K562 (cell line): ENCODE data around the gene TTK. TPM values are rescaled to one million over a fixed set of nuclear protein-coding genes. Genes with fewer than 3 reads are reported as not detected.

Experiments used
- ARHGAP35 ChIP-seq: fragments of 450-650 bp; IDR thresholded peaks from 2 replicates; pipeline ENCODE4 v1.6.1; 2018; ENCODE audit not compliant: partially characterized antibody
- CHD4 ChIP-seq: fragments of 200-600 bp; sonication (generic); IDR thresholded peaks from 3 replicates; pipeline ENCODE4 v1.6.1; 2012; ENCODE audit warnings: low read depth, mild to moderate bottlenecking, mixed read lengths, low read length, inconsistent platforms; ENCODE audit not compliant: insufficient read depth, insufficient replicate concordance, poor library complexity, severe bottlenecking
- CXXC5 ChIP-seq: fragments of 250-450 bp; sonication (Bioruptor Pico); IDR thresholded peaks from 2 replicates; pipeline ENCODE4 v1.8.0; 2022; ENCODE audit warnings: inconsistent platforms, mild to moderate bottlenecking, moderate library complexity
- DNMT1 ChIP-seq: fragments of 450-650 bp; IDR thresholded peaks from 2 replicates; pipeline ENCODE4 v1.6.1; 2016; ENCODE audit warnings: antibody characterized with exemption, mild to moderate bottlenecking
- GTF2F1 ChIP-seq: IDR thresholded peaks from 2 replicates; pipeline ENCODE4 v1.6.1; 2011; ENCODE audit warnings: low read depth, low read length, improper control_type of control experiment
- KDM1A ChIP-seq, 2 experiments: fragments of 450-650 bp; IDR thresholded peaks; 2 replicates each; pipeline ENCODE4 v1.6.1; 2016; ENCODE audit warnings: mild to moderate bottlenecking in 2 of 2
- KDM4B ChIP-seq, 2 experiments: fragments of 450-650 bp in 1 of 2; sonication (generic) in 1 of 2; IDR thresholded peaks; 2 replicates each; pipeline ENCODE4 v1.6.1; 2016 to 2017; ENCODE audit warnings: borderline replicate concordance in 2 of 2, antibody characterized with exemption in 1 of 2, low read depth in 1 of 2, mild to moderate bottlenecking in 1 of 2
- SIN3A ChIP-seq, 2 experiments: fragments of 150-350 bp in 1 of 2; IDR thresholded peaks; 2 replicates each; pipeline ENCODE4 v1.6.1; 2011 to 2016; ENCODE audit warnings: borderline replicate concordance in 2 of 2, low read depth in 2 of 2, low read length in 2 of 2, mild to moderate bottlenecking in 2 of 2, moderate library complexity in 2 of 2; ENCODE audit not compliant: control insufficient read depth in 1 of 2
- SIN3B ChIP-seq: fragments of 450-650 bp; IDR thresholded peaks from 2 replicates; pipeline ENCODE4 v1.6.1; 2017; ENCODE audit warnings: low read depth, mild to moderate bottlenecking, moderate library complexity
- ZNF274 ChIP-seq: IDR thresholded peaks from 2 replicates; pipeline ENCODE4 v1.6.1; 2011; ENCODE audit warnings: low read depth, mild to moderate bottlenecking, low read length, moderate library complexity, borderline replicate concordance
- ZNF57 ChIP-seq: fragments of 450-650 bp; formaldehyde crosslinking; IDR thresholded peaks from 2 replicates; pipeline ENCODE4 v1.4.0; 2020; ENCODE audit warnings: mild to moderate bottlenecking, moderate library complexity
- ZNF644 ChIP-seq: fragments of 200-800 bp; sonication (Bioruptor generic); IDR thresholded peaks from 2 replicates; pipeline ENCODE4 v1.6.1; 2016; ENCODE audit warnings: low read depth, missing genetic modification characterization, missing compliant biosample characterization
- ZNF699 ChIP-seq: fragments of 250-450 bp; sonication (Bioruptor Pico); IDR thresholded peaks from 2 replicates; pipeline ENCODE4 v1.8.0; 2021; ENCODE audit warnings: mild to moderate bottlenecking, moderate library complexity; ENCODE audit not compliant: insufficient replicate concordance
- polyA plus RNA-seq, 8 experiments: library from polyadenylated mRNA; depleted of rRNA in 4 of 8; stranded (reverse) in 5 of 8; unstranded in 3 of 8; fragments of >200 nt; fragmentation: Nextera tagmentation in 2 of 8; fragmentation: Illumina TruSeq in 1 of 8; extraction: Ambion mirVana in 2 of 8; extraction: Trizol in 1 of 8; gene quantifications; 2 replicates each; pipeline versions ENCODE4 v1.2.1 to v1.2.3, GENCODE V29; 2011 to 2014; ENCODE audit warnings: inconsistent platforms in 1 of 8, missing spikeins in 1 of 8
- total RNA-seq, 7 experiments: library from RNA; depleted of rRNA in 6 of 7; stranded (reverse); fragments of >200 nt in 6 of 7; fragmentation: Illumina TruSeq in 2 of 7; extraction: Trizol in 2 of 7; gene quantifications; 2 replicates each; pipeline versions ENCODE4 v1.2.1 to v1.2.3, GENCODE V29; 2011 to 2021; ENCODE audit warnings: low replicate concordance in 1 of 7
- TF ChIP-seq, protein P1 (sequence below): fragments of 250-450 bp; sonication (Bioruptor Pico); IDR thresholded peaks from 2 replicates; pipeline ENCODE4 v1.4.0; 2020; ENCODE audit warnings: borderline replicate concordance
- TF ChIP-seq, protein P2 (sequence below): fragments of 250-450 bp; sonication (Bioruptor Pico); IDR thresholded peaks from 2 replicates; pipeline ENCODE4 v1.4.0; 2020
- TF ChIP-seq, protein P3 (sequence below): sonication (generic); formaldehyde crosslinking; IDR thresholded peaks from 2 replicates; pipeline ENCODE4 v1.8.1; 2022; ENCODE audit warnings: missing genetic modification reagents
- TF ChIP-seq, protein P4 (sequence below), 3 experiments: IDR thresholded peaks in 2 of 3; conservative IDR thresholded peaks in 1 of 3; 2 replicates each; pipeline ENCODE4 v1.5.1; 2011 to 2012; ENCODE audit warnings: low read length in 3 of 3, mild to moderate bottlenecking in 3 of 3, control low read depth in 2 of 3, improper control_type of control experiment in 1 of 3, inconsistent platforms in 1 of 3, low read depth in 1 of 3, mixed read lengths in 1 of 3, moderate library complexity in 1 of 3; ENCODE audit not compliant: insufficient read depth in 2 of 3
- TF ChIP-seq, protein P5 (sequence below): fragments of 200-800 bp; sonication (Bioruptor generic); IDR thresholded peaks from 2 replicates; pipeline ENCODE4 v1.6.1; 2017; ENCODE audit warnings: missing genetic modification characterization, missing compliant biosample characterization

The TTK gene
- total and polyA plus RNA-seq, 9 of the 15 experiments (the other 6 are each of a cell fraction or from before 2014, with no cell fraction given) = 32.7 to 58.9 (median 52.8) TPM

DNA sequence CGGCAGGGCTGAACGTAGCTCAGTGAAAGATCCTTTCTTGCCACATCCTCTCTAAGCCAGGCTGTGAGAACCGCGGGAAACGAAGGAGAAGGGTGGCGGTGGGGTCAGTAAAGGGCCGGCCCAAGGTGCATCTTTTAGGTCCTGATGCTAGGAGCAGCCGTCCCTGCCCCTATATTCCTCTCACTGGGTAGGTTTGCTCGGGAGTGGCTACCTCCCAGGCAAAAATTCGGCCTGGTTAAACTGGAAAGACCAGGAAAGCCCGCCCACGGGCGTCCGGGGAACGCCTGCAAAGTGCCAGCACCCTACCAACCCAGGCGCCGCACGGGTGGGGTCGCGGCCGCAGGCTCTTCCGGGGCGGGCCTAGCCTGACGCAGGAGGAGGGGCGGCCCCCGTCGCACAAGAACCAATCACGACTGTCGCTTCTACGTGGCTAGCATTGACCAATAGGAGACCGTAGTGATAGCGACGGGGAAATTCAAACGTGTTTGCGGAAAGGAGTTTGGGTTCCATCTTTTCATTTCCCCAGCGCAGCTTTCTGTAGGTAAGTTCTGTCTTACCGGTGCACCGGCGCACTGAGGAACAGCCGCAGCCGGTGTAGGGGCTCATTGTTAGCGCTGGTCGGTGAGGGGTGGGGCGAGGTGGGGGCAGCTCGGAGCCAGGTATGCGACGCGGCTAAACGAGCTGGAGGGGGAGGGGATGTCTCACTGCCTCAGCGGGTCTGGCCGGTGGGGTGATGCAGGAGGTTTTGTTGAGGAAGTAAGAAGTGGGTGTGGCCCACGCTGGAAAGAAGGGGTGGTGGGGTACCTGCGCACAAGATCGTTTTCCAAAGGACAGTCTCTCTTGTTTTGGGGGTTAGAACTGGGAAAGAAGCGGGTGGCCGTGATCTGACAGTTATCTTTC is at the start of gene TTK (continued):
- TF ChIP-seq, protein P1, sequence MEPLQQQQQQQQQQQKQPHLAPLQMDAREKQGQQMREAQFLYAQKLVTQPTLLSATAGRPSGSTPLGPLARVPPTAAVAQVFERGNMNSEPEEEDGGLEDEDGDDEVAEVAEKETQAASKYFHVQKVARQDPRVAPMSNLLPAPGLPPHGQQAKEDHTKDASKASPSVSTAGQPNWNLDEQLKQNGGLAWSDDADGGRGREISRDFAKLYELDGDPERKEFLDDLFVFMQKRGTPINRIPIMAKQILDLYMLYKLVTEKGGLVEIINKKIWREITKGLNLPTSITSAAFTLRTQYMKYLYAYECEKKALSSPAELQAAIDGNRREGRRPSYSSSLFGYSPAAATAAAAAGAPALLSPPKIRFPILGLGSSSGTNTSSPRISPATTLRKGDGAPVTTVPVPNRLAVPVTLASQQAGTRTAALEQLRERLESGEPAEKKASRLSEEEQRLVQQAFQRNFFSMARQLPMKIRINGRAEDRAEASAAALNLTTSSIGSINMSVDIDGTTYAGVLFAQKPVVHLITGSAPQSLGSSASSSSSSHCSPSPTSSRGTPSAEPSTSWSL (CRISPR knock-in tag) = no peak
- TF ChIP-seq ZNF57 (CRISPR knock-in tag) = no peak
- TF ChIP-seq, protein P2, sequence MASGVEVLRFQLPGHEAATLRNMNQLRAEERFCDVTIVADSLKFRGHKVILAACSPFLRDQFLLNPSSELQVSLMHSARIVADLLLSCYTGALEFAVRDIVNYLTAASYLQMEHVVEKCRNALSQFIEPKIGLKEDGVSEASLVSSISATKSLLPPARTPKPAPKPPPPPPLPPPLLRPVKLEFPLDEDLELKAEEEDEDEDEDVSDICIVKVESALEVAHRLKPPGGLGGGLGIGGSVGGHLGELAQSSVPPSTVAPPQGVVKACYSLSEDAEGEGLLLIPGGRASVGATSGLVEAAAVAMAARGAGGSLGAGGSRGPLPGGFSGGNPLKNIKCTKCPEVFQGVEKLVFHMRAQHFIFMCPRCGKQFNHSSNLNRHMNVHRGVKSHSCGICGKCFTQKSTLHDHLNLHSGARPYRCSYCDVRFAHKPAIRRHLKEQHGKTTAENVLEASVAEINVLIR (CRISPR knock-in tag) = peak; percentile 64
- TF ChIP-seq ZNF699 (CRISPR knock-in tag) = no peak
- TF ChIP-seq GTF2F1 = 0 out of 2 replicates have a peak, but pooled peaks have one; percentile 24
- TF ChIP-seq ARHGAP35 = no peak
- no peak for TF ChIP-seq DNMT1
- TF ChIP-seq, protein P3, sequence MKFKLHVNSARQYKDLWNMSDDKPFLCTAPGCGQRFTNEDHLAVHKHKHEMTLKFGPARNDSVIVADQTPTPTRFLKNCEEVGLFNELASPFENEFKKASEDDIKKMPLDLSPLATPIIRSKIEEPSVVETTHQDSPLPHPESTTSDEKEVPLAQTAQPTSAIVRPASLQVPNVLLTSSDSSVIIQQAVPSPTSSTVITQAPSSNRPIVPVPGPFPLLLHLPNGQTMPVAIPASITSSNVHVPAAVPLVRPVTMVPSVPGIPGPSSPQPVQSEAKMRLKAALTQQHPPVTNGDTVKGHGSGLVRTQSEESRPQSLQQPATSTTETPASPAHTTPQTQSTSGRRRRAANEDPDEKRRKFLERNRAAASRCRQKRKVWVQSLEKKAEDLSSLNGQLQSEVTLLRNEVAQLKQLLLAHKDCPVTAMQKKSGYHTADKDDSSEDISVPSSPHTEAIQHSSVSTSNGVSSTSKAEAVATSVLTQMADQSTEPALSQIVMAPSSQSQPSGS (CRISPR knock-in tag) = no peak
- no peak for TF ChIP-seq ZNF644 (tag)
- TF ChIP-seq SIN3A (IDR thresholded peaks at IDR 0.05; ENCODE audit: borderline replicate concordance in 2 of 2, control insufficient read depth in 1 of 2, low read depth in 2 of 2, low read length in 2 of 2) = peak in 1 of 2 experiments; percentile 77; a peak in 2 of 4 replicates
- TF ChIP-seq, protein P4, sequence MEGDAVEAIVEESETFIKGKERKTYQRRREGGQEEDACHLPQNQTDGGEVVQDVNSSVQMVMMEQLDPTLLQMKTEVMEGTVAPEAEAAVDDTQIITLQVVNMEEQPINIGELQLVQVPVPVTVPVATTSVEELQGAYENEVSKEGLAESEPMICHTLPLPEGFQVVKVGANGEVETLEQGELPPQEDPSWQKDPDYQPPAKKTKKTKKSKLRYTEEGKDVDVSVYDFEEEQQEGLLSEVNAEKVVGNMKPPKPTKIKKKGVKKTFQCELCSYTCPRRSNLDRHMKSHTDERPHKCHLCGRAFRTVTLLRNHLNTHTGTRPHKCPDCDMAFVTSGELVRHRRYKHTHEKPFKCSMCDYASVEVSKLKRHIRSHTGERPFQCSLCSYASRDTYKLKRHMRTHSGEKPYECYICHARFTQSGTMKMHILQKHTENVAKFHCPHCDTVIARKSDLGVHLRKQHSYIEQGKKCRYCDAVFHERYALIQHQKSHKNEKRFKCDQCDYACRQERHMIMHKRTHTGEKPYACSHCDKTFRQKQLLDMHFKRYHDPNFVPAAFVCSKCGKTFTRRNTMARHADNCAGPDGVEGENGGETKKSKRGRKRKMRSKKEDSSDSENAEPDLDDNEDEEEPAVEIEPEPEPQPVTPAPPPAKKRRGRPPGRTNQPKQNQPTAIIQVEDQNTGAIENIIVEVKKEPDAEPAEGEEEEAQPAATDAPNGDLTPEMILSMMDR (IDR thresholded peaks at IDR 0.05 in 2 of 3, conservative IDR thresholded peaks at IDR 0.05 in 1 of 3; ENCODE audit: insufficient read depth in 2 of 3, low read depth in 1 of 3, low read length in 3 of 3) = no peak
- TF ChIP-seq CHD4 = no peak
- peak; percentile 99 for TF ChIP-seq CXXC5 (CRISPR knock-in tag)
- peak in 1 of 2 experiments; percentile 26; a peak in 1 of 4 replicates for TF ChIP-seq KDM1A (IDR thresholded peaks at IDR 0.05)
- TF ChIP-seq KDM4B (IDR thresholded peaks at IDR 0.05; ENCODE audit: borderline replicate concordance in 2 of 2, low read depth in 1 of 2) = no peak
- TF ChIP-seq, protein P5, sequence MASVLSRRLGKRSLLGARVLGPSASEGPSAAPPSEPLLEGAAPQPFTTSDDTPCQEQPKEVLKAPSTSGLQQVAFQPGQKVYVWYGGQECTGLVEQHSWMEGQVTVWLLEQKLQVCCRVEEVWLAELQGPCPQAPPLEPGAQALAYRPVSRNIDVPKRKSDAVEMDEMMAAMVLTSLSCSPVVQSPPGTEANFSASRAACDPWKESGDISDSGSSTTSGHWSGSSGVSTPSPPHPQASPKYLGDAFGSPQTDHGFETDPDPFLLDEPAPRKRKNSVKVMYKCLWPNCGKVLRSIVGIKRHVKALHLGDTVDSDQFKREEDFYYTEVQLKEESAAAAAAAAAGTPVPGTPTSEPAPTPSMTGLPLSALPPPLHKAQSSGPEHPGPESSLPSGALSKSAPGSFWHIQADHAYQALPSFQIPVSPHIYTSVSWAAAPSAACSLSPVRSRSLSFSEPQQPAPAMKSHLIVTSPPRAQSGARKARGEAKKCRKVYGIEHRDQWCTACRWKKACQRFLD (CRISPR knock-in tag) = no peak
- peak; percentile 73 for TF ChIP-seq SIN3B
- no peak for TF ChIP-seq ZNF274
